ENCODE measurements around the gene ACSS2.

Gene ACSS2

GRCh38 chr20:34884260-34884659 is 7.8 kb downstream of the ACSS2 start:
- Histone ChIP-seq H3K4me3 (ENCODE audit: low read depth in 1 of 2, low read length in 1 of 2) (no peak overlapping the region), H3K27ac (no peak overlapping the region), H3K9me3 (no peaks in the 10 kb centered on the region), H3K36me3 (peaks cover 34% of the 10 kb centered on the region), H3K27me3 (no peaks in the 10 kb centered on the region), H3K4me1 (ENCODE audit: control insufficient read depth in 1 of 2, insufficient read depth in 1 of 2, low read depth in 1 of 2, low read length in 1 of 2) (no peaks in the 10 kb centered on the region)
- no peak for TF ChIP-seq CTCF (IDR thresholded peaks at IDR 0.05)

- H3K4me3 ChIP-seq (ENCODE audit: low read depth in 1 of 2, low read length in 1 of 2), result no peak overlapping the region
- no peak overlapping the region for H3K27ac ChIP-seq
- H3K36me3 ChIP-seq, result peaks cover 34% of the 10 kb centered on the region
- no peak for TF ChIP-seq CTCF (IDR thresholded peaks at IDR 0.05)
- no peaks in the 10 kb centered on the region for H3K9me3 ChIP-seq
- no peaks in the 10 kb centered on the region for H3K27me3 ChIP-seq
- H3K4me1 ChIP-seq (ENCODE audit: control insufficient read depth in 1 of 2, insufficient read depth in 1 of 2, low read depth in 1 of 2, low read length in 1 of 2), result peaks cover 2 to 3% of the 10 kb centered on the region in 2 experiments
Observed at GRCh38 chr20:34886122-34886521, 9.7 kb downstream of the ACSS2 start.

- Histone ChIP-seq H3K36me3 (peaks cover 34% of the 10 kb centered on the region), H3K4me3 (ENCODE audit: low read depth in 1 of 2, low read length in 1 of 2) (no peak overlapping the region), H3K4me1 (ENCODE audit: control insufficient read depth in 1 of 2, insufficient read depth in 1 of 2, low read depth in 1 of 2, low read length in 1 of 2) (peaks cover 5 to 8% of the 10 kb centered on the region in 2 experiments), H3K27me3 (no peaks in the 10 kb centered on the region), H3K27ac (no peak overlapping the region), H3K9me3 (no peaks in the 10 kb centered on the region)
- no peak for TF ChIP-seq CTCF (IDR thresholded peaks at IDR 0.05)
Observed at GRCh38 chr20:34887023-34887422, 10.6 kb downstream of the ACSS2 start.

GRCh38 chr20:34888468-34888867 is 12.1 kb downstream of the ACSS2 start:
- no peak overlapping the region for H3K27ac ChIP-seq
- no peaks in the 10 kb centered on the region for H3K9me3 ChIP-seq
- H3K4me3 ChIP-seq (ENCODE audit: low read depth in 1 of 2, low read length in 1 of 2), result no peak overlapping the region
- peaks cover 5 to 8% of the 10 kb centered on the region in 2 experiments for H3K4me1 ChIP-seq (ENCODE audit: control insufficient read depth in 1 of 2, insufficient read depth in 1 of 2, low read depth in 1 of 2, low read length in 1 of 2)
- H3K27me3 ChIP-seq, result no peaks in the 10 kb centered on the region
- no peak for TF ChIP-seq CTCF (IDR thresholded peaks at IDR 0.05)
- H3K36me3 ChIP-seq, result peaks cover 25% of the 10 kb centered on the region

GRCh38 chr20:34891166-34892062 is 15.0 kb downstream of the ACSS2 start:
- peak overlapping the region; percentile 38 for H3K27ac ChIP-seq

More at GRCh38 chr20:34891166-34892062, 15.0 kb downstream of the ACSS2 start:
- Histone ChIP-seq H3K9me3 (no peaks in the 10 kb centered on the region), H3K36me3 (peaks cover 5% of the 10 kb centered on the region), H3K4me3 (ENCODE audit: low read depth in 1 of 2, low read length in 1 of 2) (no peak overlapping the region), H3K27me3 (no peaks in the 10 kb centered on the region), H3K4me1 (ENCODE audit: control insufficient read depth in 1 of 2, insufficient read depth in 1 of 2, low read depth in 1 of 2, low read length in 1 of 2) (peaks cover 5 to 8% of the 10 kb centered on the region in 2 experiments)
- TF ChIP-seq CTCF (IDR thresholded peaks at IDR 0.05), result no peak

All from neutrophil (primary cell).